Vagina (tissue), 2 donors: ENCODE measurements around the gene CLIC1.

Experiments
- POLR2AphosphoS5 ChIP-seq, 2 donors: sonication (generic); formaldehyde crosslinking; IDR thresholded peaks; one replicate each; pipeline ENCODE4 v1.9.0; 2017; ENCODE audit warnings: antibody characterized with exemption in 2 of 2, mild to moderate bottlenecking in 2 of 2, low read depth in 1 of 2; ENCODE audit not compliant: insufficient read depth in 1 of 2
- TF ChIP-seq, protein P1 (sequence below), 3 experiments: fragments of 450-650 bp in 2 of 3; fragments of 200-600 bp in 1 of 3; sonication (generic) in 1 of 3; IDR thresholded peaks; one replicate each; pipeline ENCODE4 v1.5.1; 2017 to 2019; ENCODE audit warnings: antibody characterized with exemption in 3 of 3, mild to moderate bottlenecking in 2 of 3, moderate library complexity in 2 of 3

DNA sequence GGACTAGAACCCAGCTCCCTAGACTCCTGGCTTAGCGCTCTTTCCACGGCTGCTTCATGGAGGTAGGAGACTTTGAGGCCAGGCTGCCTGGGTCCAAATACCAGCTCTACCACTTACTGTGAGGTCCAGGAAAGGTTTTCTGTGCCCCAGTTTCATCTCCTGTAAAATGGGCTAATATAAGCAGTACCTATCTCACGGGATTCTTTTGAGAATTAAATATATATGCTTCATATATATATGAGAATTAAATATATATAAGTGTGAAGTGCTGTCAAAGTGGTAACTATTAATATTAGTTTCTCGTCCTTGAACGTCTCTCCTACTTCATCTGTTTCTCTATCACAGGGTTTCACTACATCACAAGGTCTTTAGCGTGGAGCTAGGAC is 45.3 kb downstream of the CLIC1 start:
- TF ChIP-seq POLR2AphosphoS5 (IDR thresholded peaks at IDR 0.05; ENCODE audit: insufficient read depth in 1 of 2, low read depth in 1 of 2), result no peak
- TF ChIP-seq, protein P1, sequence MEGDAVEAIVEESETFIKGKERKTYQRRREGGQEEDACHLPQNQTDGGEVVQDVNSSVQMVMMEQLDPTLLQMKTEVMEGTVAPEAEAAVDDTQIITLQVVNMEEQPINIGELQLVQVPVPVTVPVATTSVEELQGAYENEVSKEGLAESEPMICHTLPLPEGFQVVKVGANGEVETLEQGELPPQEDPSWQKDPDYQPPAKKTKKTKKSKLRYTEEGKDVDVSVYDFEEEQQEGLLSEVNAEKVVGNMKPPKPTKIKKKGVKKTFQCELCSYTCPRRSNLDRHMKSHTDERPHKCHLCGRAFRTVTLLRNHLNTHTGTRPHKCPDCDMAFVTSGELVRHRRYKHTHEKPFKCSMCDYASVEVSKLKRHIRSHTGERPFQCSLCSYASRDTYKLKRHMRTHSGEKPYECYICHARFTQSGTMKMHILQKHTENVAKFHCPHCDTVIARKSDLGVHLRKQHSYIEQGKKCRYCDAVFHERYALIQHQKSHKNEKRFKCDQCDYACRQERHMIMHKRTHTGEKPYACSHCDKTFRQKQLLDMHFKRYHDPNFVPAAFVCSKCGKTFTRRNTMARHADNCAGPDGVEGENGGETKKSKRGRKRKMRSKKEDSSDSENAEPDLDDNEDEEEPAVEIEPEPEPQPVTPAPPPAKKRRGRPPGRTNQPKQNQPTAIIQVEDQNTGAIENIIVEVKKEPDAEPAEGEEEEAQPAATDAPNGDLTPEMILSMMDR (IDR thresholded peaks at IDR 0.05), result no peak
